Coronary artery (tissue), 2 donors: ENCODE results near the gene COQ8B.

Experiments used
- DNase-seq: peaks from one replicate; pipeline ENCODE4 v3.0.0-alpha.2; 2017; ENCODE audit warnings: low spot score
- H3K27ac ChIP-seq, 2 donors: fragments of 200-600 bp; sonication (generic); one replicate each; pipeline ENCODE4 v1.5.1; 2016 to 2019
- H3K4me3 ChIP-seq: fragments of 200-600 bp; sonication (generic); 2 replicates; pipeline ENCODE4 v1.5.1; 2016; ENCODE audit warnings: mild to moderate bottlenecking, moderate library complexity
- TF ChIP-seq, protein P1 (sequence below): fragments of 200-600 bp; sonication (generic); IDR thresholded peaks from one replicate; pipeline ENCODE4 v1.5.1; 2019; ENCODE audit warnings: antibody characterized with exemption

Gene COQ8B

DNA sequence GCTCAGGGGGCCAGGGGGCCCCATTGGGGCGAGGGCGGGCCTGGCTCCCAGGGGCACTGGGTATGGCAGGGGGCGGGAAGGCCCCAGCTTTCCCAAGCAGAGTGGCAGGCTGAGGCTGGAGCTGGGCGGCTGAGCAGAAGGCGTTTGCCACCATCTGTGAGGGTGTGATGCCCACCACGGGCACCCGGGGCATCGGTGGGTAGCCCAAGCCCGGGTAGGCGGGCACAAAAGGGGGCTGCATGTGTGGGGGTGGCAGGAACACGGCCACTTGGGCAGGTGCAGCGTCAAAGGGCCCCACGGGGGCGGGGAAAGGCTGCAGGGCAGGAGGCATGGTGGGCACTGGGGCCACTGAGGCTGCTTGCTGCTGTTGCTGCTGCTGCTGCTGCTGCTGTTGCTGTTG lies 49.1 kb downstream of the COQ8B start:
- TF ChIP-seq, protein P1, sequence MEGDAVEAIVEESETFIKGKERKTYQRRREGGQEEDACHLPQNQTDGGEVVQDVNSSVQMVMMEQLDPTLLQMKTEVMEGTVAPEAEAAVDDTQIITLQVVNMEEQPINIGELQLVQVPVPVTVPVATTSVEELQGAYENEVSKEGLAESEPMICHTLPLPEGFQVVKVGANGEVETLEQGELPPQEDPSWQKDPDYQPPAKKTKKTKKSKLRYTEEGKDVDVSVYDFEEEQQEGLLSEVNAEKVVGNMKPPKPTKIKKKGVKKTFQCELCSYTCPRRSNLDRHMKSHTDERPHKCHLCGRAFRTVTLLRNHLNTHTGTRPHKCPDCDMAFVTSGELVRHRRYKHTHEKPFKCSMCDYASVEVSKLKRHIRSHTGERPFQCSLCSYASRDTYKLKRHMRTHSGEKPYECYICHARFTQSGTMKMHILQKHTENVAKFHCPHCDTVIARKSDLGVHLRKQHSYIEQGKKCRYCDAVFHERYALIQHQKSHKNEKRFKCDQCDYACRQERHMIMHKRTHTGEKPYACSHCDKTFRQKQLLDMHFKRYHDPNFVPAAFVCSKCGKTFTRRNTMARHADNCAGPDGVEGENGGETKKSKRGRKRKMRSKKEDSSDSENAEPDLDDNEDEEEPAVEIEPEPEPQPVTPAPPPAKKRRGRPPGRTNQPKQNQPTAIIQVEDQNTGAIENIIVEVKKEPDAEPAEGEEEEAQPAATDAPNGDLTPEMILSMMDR, result no peak
- DNase-seq, result no peak
- H3K27ac ChIP-seq, result no peak overlapping the region
- no peak overlapping the region for H3K4me3 ChIP-seq

DNA sequence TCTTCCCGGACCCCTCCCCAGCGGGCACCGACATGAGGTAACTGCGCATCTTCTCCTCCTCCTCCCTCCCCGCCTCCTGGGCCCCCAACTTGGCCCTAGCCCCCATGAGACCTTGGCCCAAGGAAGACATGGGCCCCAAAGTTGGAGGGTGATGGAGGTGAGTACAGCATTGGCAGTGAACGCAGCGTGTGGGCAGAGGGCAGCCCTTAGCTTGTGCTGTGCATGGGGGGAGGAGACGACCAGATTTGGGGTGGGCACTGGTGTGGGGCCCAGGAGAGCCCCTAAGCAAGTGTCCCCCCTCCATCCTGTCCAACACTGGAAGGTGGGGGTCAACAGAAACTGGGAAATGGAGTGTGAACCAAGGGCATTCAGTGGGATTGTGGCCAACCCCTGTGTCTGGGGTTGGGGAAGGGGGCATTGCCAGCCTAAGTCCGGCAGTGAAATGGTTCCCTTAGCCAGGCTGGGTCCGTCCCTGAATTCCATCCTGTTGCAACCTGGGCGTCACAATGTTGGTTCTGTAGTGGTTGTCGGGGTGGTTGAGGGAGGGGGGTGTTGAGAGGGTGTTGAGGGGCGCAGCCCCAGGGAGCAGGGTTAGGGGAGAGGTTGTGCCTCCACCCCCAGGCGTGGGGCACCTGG lies 49.8 kb downstream of the COQ8B start:
- no peak for DNase-seq
- TF ChIP-seq, protein P1, result no peak
- Histone ChIP-seq H3K27ac (peak overlapping the region in 1 of 2 donors; percentile 56), H3K4me3 (no peak overlapping the region)

DNA sequence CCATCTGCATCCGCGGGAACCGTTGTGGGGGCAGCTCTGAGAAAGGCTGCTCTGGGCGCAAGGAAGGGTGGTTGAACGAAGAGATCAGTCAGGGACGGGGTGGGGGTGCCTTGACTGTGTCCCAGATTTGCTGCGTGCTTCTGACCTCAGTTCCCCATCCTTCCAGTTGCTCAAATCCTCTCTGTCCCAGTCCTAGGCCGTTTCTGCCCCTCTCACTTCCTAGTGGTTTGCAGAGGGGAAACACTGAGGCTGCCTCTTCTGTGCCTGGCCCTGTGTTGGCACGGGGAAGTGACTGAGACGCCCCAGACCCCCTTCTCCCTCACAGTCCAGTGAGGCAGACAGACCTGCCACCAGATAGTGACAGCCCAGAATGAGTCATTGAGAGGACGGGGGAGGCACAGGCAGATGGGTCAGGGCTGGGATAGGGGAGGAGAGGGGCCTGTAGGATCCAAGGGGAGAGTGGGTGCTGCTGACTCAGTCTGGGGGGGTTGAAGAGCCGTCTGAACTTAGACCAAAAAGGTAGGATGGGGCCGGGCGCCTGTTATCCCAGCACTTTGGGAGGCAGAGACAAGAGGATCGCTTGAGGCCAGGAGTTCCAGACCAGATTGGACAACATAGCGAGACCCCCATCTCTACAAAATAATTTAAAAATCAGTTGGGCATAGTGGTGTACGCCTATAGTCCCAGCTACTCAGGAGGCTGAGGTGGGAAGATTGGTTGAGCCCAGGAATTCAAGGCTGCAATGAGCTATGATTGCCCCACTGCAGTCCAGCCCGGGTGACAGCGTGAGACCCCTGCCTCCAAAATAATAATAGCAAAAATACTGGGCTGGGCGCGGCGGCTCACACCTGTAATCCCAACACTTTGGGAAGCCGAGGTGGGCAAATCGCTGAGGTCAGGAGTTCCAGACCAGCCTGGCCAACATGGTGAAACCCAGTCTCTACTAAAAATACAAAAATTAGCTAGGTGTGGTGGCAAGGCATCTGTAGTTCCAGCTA lies 52.7 kb downstream of the COQ8B start:
- Histone ChIP-seq H3K4me3 (peak overlapping the region; percentile 77), H3K27ac (peak overlapping the region; percentile 48 to 90)
- peak; percentile 82 for DNase-seq
- TF ChIP-seq, protein P1, result no peak

DNA sequence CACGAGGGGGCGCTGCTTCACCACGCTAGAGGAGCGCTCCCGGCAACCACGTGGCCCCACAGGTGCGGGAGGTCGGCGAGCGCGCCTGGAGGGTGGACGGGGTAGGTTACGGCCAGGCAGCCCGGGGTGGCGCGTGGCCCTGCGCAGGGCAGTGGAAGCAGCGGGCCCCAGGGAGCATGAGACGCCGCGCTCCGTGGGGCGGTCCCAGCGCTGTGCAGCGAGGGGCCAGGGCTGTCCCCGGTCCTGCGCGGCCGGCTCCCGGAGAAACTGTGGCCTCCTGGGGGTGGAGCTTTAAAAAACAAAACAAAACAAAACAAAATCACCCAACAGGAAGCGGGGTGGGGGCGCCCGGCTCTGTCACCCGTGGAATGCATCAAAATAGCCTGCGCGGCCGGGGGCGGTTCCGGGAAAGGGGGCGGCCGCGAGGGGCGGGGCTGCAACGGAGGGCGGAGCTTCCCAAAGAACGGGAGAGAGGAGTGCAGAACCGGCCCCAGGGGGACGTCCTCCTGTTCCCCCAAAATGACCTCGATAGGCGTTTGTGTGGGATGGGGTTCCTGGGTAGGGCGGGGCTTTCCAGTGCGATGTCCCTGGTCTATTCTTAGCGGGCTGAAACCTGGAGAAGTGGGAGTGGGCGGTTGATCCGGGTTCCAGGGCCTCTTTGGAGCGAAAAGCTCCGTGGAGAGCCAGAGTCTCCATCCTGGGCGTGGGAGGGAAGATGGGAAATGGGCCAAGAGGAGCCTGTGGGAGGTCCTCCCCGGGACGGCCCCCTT lies 53.6 kb downstream of the COQ8B start:
- Histone ChIP-seq H3K27ac (peak overlapping the region; percentile 48 to 90), H3K4me3 (peak overlapping the region; percentile 77)
- peak; percentile 92 for DNase-seq
- TF ChIP-seq, protein P1, result no peak

DNA sequence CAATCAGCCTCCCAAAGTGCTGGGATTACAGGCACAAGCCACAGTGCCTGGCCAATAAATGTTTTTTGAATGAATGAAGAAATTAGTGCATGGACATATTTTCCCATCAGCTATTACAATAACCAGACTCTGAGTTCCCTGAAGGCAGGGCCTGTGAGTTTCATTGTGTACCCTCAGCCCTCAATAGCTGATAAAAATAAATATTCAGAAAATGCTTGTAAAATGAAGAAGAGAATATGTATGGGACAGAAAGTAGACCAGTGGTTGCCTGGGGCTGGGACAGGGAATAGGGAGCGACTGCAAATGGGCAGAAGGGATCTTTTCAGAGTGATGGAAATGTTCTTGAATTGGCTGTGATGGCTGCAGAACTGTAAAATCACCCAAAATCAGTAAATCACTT lies 55.1 kb downstream of the COQ8B start:
- TF ChIP-seq, protein P1, result no peak
- Histone ChIP-seq H3K4me3 (no peak overlapping the region), H3K27ac (no peak overlapping the region)
- DNase-seq, result no peak

DNA sequence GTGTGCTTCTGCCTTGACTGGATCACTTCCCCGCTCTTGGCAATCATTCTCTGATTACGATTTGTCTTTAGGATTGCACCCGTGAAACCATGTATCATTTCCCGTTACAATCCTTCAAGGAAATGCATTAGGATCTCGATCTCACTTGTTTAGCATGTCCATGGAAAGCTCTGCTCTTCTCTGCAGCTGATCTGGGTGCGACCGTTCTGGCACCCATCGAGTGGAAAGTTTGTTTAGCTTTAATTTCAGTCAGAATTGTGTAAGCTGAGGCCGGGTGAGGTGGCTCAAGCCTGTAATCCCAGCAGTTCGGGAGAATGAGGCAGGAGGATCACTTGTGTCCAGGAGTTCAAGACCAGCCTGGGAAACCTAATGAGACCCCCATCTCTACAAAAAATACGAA lies 57.1 kb downstream of the COQ8B start:
- DNase-seq, result no peak
- TF ChIP-seq, protein P1, result no peak
- Histone ChIP-seq H3K27ac (peak overlapping the region in 1 of 2 donors; percentile 34), H3K4me3 (no peak overlapping the region)
